ENCODE results near the gene TRAPPC1. TPM values are rescaled to one million over a fixed set of nuclear protein-coding genes. Genes with fewer than 3 reads are reported as not detected.
A peak's percentile ranks its signal among the peaks of the same experiment; 100 is the strongest.

Gene TRAPPC1
- total RNA-seq, 1 donor from 2014 or later = 147 TPM

- DNase-seq (ENCODE audit: low spot score) = no peak
Observed at GRCh38 chr17:7940743-7941142, 9.0 kb upstream of the TRAPPC1 start.

DNA sequence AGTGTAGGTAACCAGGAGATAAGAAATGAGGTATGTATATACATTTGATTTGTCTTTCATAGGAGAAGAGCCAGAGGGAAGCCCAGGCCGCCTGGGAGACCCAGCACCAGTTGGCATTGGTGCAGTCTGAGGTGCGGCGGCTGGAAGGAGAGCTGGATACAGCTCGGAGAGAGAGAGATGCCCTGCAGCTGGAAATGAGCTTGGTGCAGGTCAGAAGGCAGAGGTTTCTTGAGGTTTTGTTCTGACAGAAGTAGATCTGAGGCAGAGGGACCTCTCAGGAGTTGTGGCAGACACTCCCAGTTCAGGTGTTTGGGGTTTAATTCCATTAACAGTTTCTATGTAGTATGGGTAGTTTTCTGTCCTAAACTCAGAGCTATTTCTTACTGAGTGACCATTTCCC is 8.3 kb upstream of the TRAPPC1 start:
- DNase-seq (ENCODE audit: low spot score) = no peak

GRCh38 chr17:7935859-7936258 is 4.1 kb upstream of the TRAPPC1 start:
- DNase-seq (ENCODE audit: low spot score) = no peak

DNA sequence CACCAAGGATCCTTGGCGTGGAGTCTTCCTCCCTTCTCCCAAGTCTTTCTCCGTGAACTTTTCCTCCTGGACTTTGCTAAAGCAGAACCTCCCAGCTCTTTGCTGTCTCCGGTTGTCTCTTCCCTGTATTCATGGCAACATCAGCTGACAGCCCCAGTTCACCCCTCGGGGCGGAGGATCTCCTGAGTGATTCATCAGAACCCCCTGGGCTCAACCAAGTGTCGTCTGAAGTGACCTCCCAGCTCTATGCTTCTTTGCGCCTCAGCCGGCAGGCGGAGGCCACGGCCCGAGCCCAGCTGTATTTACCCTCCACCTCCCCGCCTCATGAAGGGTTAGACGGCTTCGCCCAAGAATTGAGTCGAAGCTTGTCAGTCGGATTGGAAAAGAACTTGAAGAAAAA is 1.2 kb upstream of the TRAPPC1 start:
- peak; percentile 19 for DNase-seq (ENCODE audit: low spot score)

DNA sequence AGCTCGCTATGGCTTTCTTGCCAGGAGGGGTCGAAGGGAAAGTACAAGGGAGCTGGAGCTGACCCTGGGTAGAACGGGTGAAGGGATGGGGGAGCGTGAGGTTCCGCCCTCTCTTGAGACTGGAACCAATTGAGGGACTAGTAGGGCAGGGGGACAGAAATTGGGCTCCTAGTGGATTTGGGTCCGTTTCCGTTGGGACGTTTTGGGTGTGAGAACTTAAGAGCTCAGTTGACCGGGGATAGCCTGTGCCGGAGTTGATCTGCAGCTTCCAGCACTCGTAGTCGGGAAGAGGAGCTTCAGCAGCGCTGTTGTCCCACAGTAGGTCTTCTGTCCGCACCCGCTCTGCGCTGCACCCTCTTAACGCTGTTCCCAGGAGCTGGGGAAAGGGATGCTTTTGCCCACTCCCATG is 741 bp upstream of the TRAPPC1 start:
- peak; percentile 13 for DNase-seq (ENCODE audit: low spot score)

DNA sequence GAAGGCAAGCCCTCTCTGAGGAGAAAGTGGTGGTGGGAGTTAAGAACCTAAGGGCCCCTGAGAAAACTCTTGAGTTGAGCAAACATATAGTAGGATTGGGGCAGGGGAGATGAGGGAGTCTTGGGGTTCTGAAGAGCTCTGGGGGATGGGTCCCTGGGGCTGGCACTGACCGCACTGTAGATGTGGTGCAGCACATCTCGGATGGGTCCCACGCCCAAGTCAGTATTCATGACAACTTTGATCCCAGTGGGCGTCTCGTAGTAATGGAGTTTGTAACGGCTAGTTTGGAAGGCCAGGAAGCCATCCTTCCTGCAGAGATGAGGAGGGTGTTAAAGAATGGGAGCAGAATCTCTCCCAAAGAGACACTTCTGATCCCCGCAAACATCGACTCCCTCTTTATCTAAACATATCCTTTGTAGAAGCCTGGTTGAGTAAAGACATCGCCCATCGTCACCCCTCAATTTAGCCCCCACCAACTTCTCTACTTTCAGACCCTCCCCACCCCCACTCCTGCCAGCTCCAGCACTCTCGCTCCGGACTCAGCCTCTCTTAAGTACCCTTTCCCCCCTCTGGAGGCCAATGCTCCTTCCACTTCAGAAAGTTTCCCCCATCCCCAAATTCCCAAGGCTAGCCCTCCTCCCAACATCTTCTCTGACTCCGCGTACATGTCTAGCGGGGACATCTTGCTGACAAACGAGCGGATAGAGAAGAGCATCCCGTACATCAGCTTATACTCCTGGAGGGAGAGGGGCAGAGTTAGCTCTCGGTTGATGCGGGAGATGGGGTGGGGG is 710 bp downstream of the TRAPPC1 start:
- no peak for DNase-seq (ENCODE audit: low spot score)

- DNase-seq (ENCODE audit: low spot score) = peak; percentile 40
Observed at GRCh38 chr17:7929158-7930023, 2.4 kb downstream of the TRAPPC1 start, which contains the start of gene KCNAB3. Gene KCNAB3 (minus strand): TSS chr17:7929856. CDS start chr17:7929435, 421 bp downstream.

DNA sequence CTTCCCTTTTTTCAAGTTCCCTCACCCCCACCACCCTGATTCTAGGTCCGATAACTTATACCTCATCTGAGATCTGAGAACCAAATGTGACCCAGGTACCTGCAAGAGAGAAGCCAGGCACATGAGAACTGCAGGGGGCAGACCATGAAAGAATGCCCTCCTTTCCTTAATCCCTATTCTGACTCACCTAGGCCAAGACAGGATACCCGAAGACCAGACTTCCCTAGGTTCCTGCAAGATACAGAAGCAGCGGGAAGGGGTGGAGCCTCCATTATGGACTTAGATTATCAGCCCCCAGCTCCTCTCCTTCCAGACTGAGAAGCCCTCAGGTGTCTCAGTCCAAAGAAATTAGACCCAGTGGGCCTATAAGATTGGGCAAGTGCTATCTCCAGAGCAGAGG is 4.2 kb downstream of the TRAPPC1 start:
- DNase-seq (ENCODE audit: low spot score) = no peak

- peak; percentile 85 for DNase-seq (ENCODE audit: low spot score)
Observed at GRCh38 chr17:7922845-7923628, 8.7 kb downstream of the TRAPPC1 start.

DNA sequence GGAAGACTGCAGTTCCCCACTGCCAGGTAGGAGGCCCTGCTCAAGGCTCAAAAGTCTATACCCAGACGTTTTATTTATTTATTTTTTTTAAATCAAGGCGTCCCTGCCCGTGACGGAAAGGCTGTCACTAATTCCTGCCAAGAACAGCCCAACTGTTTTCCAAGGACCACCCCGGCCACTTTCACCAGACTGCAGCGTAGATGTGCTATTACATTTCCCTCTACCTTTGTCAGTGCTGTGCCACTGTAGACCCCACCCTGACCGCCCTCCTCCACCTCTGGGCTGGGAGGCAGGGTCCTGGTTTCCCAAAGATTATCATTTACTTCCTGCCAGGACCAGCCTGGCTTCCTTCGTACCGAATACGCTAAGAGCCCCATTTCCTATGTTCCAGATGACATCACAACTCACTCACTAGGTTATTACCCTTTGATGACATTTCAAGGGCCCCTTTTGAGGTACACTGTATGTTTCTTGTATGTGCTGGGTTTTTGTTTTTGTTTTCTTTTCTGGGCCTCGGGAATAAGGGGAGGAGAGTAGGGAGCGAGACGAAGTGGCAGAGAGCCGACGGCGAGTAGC is 9.4 kb downstream of the TRAPPC1 start:
- DNase-seq (ENCODE audit: low spot score) = no peak

- no peak for DNase-seq (ENCODE audit: low spot score)
Observed at GRCh38 chr17:7916808-7917207, 14.9 kb downstream of the TRAPPC1 start.

- no peak for DNase-seq (ENCODE audit: low spot score)
Observed at GRCh38 chr17:7916385-7916682, 15.4 kb downstream of the TRAPPC1 start.

DNA sequence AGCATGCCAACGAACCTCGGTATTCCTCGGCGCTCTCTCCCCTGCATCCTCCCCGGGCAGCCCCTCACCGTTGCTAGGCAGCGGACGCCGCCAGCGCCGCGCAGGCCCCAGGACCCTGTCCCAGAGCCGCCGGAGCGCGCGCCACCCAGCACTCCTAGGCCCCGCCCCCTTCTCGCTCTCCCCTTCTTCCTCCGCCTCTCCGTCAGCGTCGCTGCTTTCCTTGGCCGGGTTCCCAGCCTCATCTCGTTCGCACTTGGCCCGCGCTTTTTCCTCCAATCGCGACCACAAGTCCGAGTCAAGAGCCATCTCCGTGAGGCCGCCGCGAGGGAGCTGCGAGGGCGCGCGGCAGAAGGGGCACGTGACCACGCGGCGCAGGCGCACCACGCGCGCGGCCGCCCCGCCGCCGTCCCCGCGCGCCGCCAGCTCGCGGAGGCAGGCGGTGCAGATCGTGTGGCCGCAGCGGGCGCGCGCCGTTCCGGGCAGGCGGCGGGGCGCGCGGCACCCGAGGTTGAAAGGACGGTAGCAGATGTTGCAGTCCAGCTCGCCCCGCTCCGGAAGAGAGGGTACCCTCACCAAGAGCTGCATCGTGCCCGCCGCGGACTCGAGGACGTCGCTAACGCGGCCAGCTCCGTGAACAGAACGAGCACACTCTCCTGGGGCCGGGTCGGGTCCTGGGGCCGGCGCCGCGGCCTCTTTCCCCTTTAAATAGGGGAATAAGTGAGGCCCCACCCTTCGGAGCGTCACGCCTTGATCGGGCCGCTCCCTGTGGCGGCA is 15.9 kb downstream of the TRAPPC1 start, which contains the start of gene RNF227:
TSS of gene RNF227 (minus strand) at position 679 of the 774 bp plus-strand sequence. CDS start at position 585, 94 bp downstream.
- DNase-seq (ENCODE audit: low spot score) = peak; percentile 92

DNA sequence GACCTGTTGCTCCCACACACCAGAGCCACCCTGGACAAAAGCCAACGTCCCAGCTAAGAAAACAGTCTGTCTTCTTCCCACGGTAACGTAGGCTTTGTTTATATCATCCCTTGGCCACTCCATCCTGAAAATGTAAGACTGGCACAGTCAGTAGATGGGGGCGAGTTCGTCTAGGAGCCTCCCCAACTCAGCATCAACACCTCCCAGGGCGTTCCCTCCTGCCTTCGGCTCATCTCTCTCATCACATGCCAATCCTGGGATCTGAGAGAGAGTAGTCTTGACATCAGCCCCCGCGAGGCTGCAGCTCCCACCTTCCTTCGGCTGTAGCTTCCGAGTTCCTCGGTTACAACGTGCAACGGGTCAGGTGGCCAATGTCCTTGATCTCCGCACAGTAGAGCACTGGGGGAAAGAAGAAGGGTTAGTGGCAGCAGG is 16.6 kb downstream of the TRAPPC1 start:
- no peak for DNase-seq (ENCODE audit: low spot score)

DNA sequence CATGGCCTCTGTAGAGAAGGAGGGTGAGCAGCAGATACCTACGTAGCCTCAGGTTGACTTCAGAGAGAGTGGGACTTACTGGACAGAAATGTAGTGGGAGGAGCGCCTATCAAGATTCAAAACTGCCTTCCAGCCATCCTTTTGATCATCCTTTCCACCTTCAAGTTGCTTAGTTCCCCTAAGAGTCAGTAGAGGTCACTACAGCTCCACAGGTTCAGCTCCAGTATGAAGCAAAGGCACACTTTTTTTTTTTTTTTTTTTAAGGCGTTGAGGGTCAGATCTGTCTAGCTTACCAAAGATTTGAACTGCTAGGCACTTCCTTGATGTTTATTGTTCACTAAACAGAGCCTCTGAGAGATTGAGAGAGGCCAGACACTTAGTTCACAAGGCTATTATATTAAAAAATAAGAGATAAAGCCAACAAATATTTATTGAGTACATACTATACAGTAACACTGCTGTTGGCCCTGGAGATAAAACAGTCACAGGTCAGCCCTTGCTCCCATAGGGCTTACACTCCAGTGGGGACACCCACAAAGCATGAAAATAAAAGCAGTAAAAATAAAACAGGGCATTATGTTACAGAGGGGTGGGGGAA is 18.7 kb downstream of the TRAPPC1 start:
- DNase-seq (ENCODE audit: low spot score) = peak; percentile 65

- no peak for DNase-seq (ENCODE audit: low spot score)
Observed at GRCh38 chr17:7911116-7911515, 20.6 kb downstream of the TRAPPC1 start.

DNA sequence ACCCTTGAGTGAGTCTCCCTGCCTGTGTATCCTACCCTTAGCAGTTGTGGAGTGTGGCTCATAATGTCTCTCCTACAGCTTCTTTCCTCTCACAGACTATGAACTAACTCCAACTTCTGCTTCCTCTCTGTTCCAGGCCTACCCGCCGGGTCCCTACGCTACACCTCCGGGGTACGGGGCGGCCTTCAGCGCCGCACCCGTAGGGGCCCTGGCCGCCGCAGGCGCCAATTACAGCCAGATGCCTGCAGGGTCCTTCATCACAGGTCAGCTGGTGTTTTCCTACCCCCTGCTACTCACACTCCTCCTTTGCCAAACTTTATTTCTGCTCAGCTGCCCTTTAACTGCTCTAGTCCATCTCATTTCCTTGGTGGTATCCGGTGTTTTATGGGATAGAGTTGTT is 21.0 kb downstream of the TRAPPC1 start:
- no peak for DNase-seq (ENCODE audit: low spot score)

DNA sequence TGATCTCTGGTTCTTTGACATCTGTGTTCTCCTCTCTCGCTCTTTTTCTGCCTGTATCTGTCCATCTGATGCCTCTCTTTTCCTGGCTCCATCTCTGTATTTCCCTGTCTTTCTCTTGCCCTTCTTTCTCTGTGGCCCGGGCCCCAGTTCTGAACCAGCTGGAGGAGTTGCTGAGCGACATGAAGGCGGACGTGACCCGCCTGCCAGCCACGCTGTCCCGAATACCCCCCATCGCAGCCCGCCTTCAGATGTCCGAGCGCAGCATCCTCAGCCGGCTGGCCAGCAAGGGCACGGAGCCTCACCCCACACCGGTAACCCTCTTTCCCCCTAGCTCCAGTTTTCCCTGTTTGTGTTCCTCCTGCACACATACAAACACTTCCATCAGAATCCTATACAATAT is 21.5 kb downstream of the TRAPPC1 start:
- no peak for DNase-seq (ENCODE audit: low spot score)

GRCh38 chr17:7909089-7909488 is 22.7 kb downstream of the TRAPPC1 start:
- DNase-seq (ENCODE audit: low spot score) = no peak

All from mucosa of gallbladder (tissue), 1 donor.